ENCODE data around the gene PLAC1.

Gene PLAC1

GRCh38 chrX:134693644-134694043 lies 35.4 kb upstream of the PLAC1 start:
- H4K91ac ChIP-seq (ENCODE audit: low read depth, low read length) = no peak overlapping the region
- H3K36me3 ChIP-seq (ENCODE audit: control insufficient read depth in 1 of 2, insufficient read depth in 2 of 2, low read length in 2 of 2) = no peaks in the 10 kb centered on the region
- H3K79me1 ChIP-seq (ENCODE audit: low read length) = no peaks in the 10 kb centered on the region
- no peak overlapping the region for H2BK5ac ChIP-seq (ENCODE audit: low read depth, low read length, poor library complexity)
- H2AK5ac ChIP-seq (ENCODE audit: low read length) = no peak overlapping the region
- WGBS (ENCODE audit: extremely low coverage, insufficient coverage, insufficient read length) = no CpG with 5 or more reads among the region's 2 CpGs
- no peak overlapping the region for H3K18ac ChIP-seq (ENCODE audit: low read length)
- no peak overlapping the region for H3K4ac ChIP-seq (ENCODE audit: low read depth, low read length)
- no peak overlapping the region for H3K4me2 ChIP-seq (ENCODE audit: low read length)
- no peak overlapping the region for H2BK12ac ChIP-seq (ENCODE audit: low read length)
- no peaks in the 10 kb centered on the region for H3K79me2 ChIP-seq (ENCODE audit: control insufficient read depth, insufficient read depth, low read length, poor library complexity)
- H4K8ac ChIP-seq (ENCODE audit: low read depth, low read length) = no peak overlapping the region
- peaks cover 2 to 4% of the 10 kb centered on the region in 2 experiments for H3K4me1 ChIP-seq (ENCODE audit: control insufficient read depth in 1 of 2, insufficient read depth in 2 of 2, low read length in 2 of 2)
- H4K12ac ChIP-seq (ENCODE audit: low read depth, low read length) = no peak overlapping the region
- no peaks in the 10 kb centered on the region for H3K27me3 ChIP-seq (ENCODE audit: insufficient read depth, low read length)
- no peak overlapping the region for H3K9ac ChIP-seq (ENCODE audit: low read length)
- H3K27ac ChIP-seq (ENCODE audit: low read depth, low read length) = no peak overlapping the region
- no peak overlapping the region for H3K23ac ChIP-seq (ENCODE audit: low read length)
- no peak overlapping the region for H2BK120ac ChIP-seq (ENCODE audit: insufficient read depth, low read length, poor library complexity)
- H3K9me3 ChIP-seq (ENCODE audit: insufficient read depth, low read depth, low read length) = no peaks in the 10 kb centered on the region
- H3K14ac ChIP-seq (ENCODE audit: low read length) = no peak overlapping the region
- no peak overlapping the region for H3K4me3 ChIP-seq (ENCODE audit: low read depth, low read length)
- H2AFZ ChIP-seq (ENCODE audit: insufficient read depth, low read length, poor library complexity) = no peak overlapping the region
- DNase-seq = peak in 1 of 2 donors; percentile 34

GRCh38 chrX:134692990-134693389 lies 34.7 kb upstream of the PLAC1 start:
- Histone ChIP-seq H3K4ac (ENCODE audit: low read depth, low read length) (no peak overlapping the region), H3K79me1 (ENCODE audit: low read length) (no peaks in the 10 kb centered on the region), H4K91ac (ENCODE audit: low read depth, low read length) (no peak overlapping the region), H3K4me3 (ENCODE audit: low read depth, low read length) (no peak overlapping the region), H3K9me3 (ENCODE audit: insufficient read depth, low read depth, low read length) (no peaks in the 10 kb centered on the region), H2AFZ (ENCODE audit: insufficient read depth, low read length, poor library complexity) (no peak overlapping the region), H3K27ac (ENCODE audit: low read depth, low read length) (no peak overlapping the region), H3K36me3 (ENCODE audit: control insufficient read depth in 1 of 2, insufficient read depth in 2 of 2, low read length in 2 of 2) (no peaks in the 10 kb centered on the region), H3K79me2 (ENCODE audit: control insufficient read depth, insufficient read depth, low read length, poor library complexity) (no peaks in the 10 kb centered on the region), H3K14ac (ENCODE audit: low read length) (no peak overlapping the region), H2BK12ac (ENCODE audit: low read length) (no peak overlapping the region), H3K9ac (ENCODE audit: low read length) (no peak overlapping the region), H3K4me2 (ENCODE audit: low read length) (no peak overlapping the region), H2AK5ac (ENCODE audit: low read length) (no peak overlapping the region), H3K23ac (ENCODE audit: low read length) (no peak overlapping the region), H3K18ac (ENCODE audit: low read length) (no peak overlapping the region), H2BK5ac (ENCODE audit: low read depth, low read length, poor library complexity) (no peak overlapping the region), H4K12ac (ENCODE audit: low read depth, low read length) (no peak overlapping the region), H2BK120ac (ENCODE audit: insufficient read depth, low read length, poor library complexity) (no peak overlapping the region), H3K27me3 (ENCODE audit: insufficient read depth, low read length) (no peaks in the 10 kb centered on the region), H4K8ac (ENCODE audit: low read depth, low read length) (no peak overlapping the region), H3K4me1 (ENCODE audit: control insufficient read depth in 1 of 2, insufficient read depth in 2 of 2, low read length in 2 of 2) (peaks cover 2 to 4% of the 10 kb centered on the region in 2 experiments)
- DNase-seq = peak; percentile 34 to 58
- WGBS (ENCODE audit: extremely low coverage, insufficient coverage, insufficient read length) = no CpG with 5 or more reads among the region's 1 CpG

- Histone ChIP-seq H3K4me2 (ENCODE audit: low read length) (no peak overlapping the region), H2BK5ac (ENCODE audit: low read depth, low read length, poor library complexity) (peak overlapping the region; percentile 17), H2AK5ac (ENCODE audit: low read length) (no peak overlapping the region), H3K9me3 (ENCODE audit: insufficient read depth, low read depth, low read length) (no peaks in the 10 kb centered on the region), H3K14ac (ENCODE audit: low read length) (no peak overlapping the region), H3K4ac (ENCODE audit: low read depth, low read length) (no peak overlapping the region), H3K36me3 (ENCODE audit: control insufficient read depth in 1 of 2, insufficient read depth in 2 of 2, low read length in 2 of 2) (no peaks in the 10 kb centered on the region), H4K8ac (ENCODE audit: low read depth, low read length) (no peak overlapping the region), H3K79me1 (ENCODE audit: low read length) (no peaks in the 10 kb centered on the region), H3K18ac (ENCODE audit: low read length) (no peak overlapping the region), H2AFZ (ENCODE audit: insufficient read depth, low read length, poor library complexity) (no peak overlapping the region), H3K4me3 (ENCODE audit: low read depth, low read length) (no peak overlapping the region), H4K12ac (ENCODE audit: low read depth, low read length) (no peak overlapping the region), H2BK120ac (ENCODE audit: insufficient read depth, low read length, poor library complexity) (peak overlapping the region; percentile 18), H3K9ac (ENCODE audit: low read length) (no peak overlapping the region), H3K27ac (ENCODE audit: low read depth, low read length) (no peak overlapping the region), H3K4me1 (ENCODE audit: control insufficient read depth in 1 of 2, insufficient read depth in 2 of 2, low read length in 2 of 2) (peaks cover 2 to 4% of the 10 kb centered on the region in 2 experiments), H3K27me3 (ENCODE audit: insufficient read depth, low read length) (no peaks in the 10 kb centered on the region), H4K91ac (ENCODE audit: low read depth, low read length) (peak overlapping the region; percentile 37), H3K23ac (ENCODE audit: low read length) (no peak overlapping the region), H2BK12ac (ENCODE audit: low read length) (no peak overlapping the region), H3K79me2 (ENCODE audit: control insufficient read depth, insufficient read depth, low read length, poor library complexity) (no peaks in the 10 kb centered on the region)
- WGBS (ENCODE audit: extremely low coverage, insufficient coverage, insufficient read length) = no CpG with 5 or more reads among the region's 1 CpG
- DNase-seq = peak in 1 of 2 donors; percentile 12
Observed at GRCh38 chrX:134692233-134692632, 34.0 kb upstream of the PLAC1 start.

GRCh38 chrX:134691453-134691852 lies 33.2 kb upstream of the PLAC1 start:
- H3K27me3 ChIP-seq (ENCODE audit: insufficient read depth, low read length) = no peaks in the 10 kb centered on the region
- DNase-seq = no peak
- H2BK12ac ChIP-seq (ENCODE audit: low read length) = peak overlapping the region; percentile 64
- H2AFZ ChIP-seq (ENCODE audit: insufficient read depth, low read length, poor library complexity) = no peak overlapping the region
- peaks cover 2 to 4% of the 10 kb centered on the region in 2 experiments for H3K4me1 ChIP-seq (ENCODE audit: control insufficient read depth in 1 of 2, insufficient read depth in 2 of 2, low read length in 2 of 2)
- H3K4me3 ChIP-seq (ENCODE audit: low read depth, low read length) = no peak overlapping the region
- peak overlapping the region; percentile 47 for H4K91ac ChIP-seq (ENCODE audit: low read depth, low read length)
- H3K9ac ChIP-seq (ENCODE audit: low read length) = no peak overlapping the region
- no peak overlapping the region for H3K14ac ChIP-seq (ENCODE audit: low read length)
- no peaks in the 10 kb centered on the region for H3K9me3 ChIP-seq (ENCODE audit: insufficient read depth, low read depth, low read length)
- H3K36me3 ChIP-seq (ENCODE audit: control insufficient read depth in 1 of 2, insufficient read depth in 2 of 2, low read length in 2 of 2) = no peaks in the 10 kb centered on the region
- no peak overlapping the region for H3K4me2 ChIP-seq (ENCODE audit: low read length)
- no peak overlapping the region for H3K23ac ChIP-seq (ENCODE audit: low read length)
- H2AK5ac ChIP-seq (ENCODE audit: low read length) = no peak overlapping the region
- no peaks in the 10 kb centered on the region for H3K79me1 ChIP-seq (ENCODE audit: low read length)
- H3K79me2 ChIP-seq (ENCODE audit: control insufficient read depth, insufficient read depth, low read length, poor library complexity) = no peaks in the 10 kb centered on the region
- H3K18ac ChIP-seq (ENCODE audit: low read length) = no peak overlapping the region
- H4K8ac ChIP-seq (ENCODE audit: low read depth, low read length) = no peak overlapping the region
- no peak overlapping the region for H3K27ac ChIP-seq (ENCODE audit: low read depth, low read length)
- no peak overlapping the region for H2BK5ac ChIP-seq (ENCODE audit: low read depth, low read length, poor library complexity)
- H4K12ac ChIP-seq (ENCODE audit: low read depth, low read length) = no peak overlapping the region
- WGBS (ENCODE audit: extremely low coverage, insufficient coverage, insufficient read length) = no CpG with 5 or more reads among the region's 7 CpGs
- no peak overlapping the region for H3K4ac ChIP-seq (ENCODE audit: low read depth, low read length)
- H2BK120ac ChIP-seq (ENCODE audit: insufficient read depth, low read length, poor library complexity) = no peak overlapping the region

Data from trophoblast cell (in vitro differentiated cells and primary cell).